NCI-H2227 treated with DMSO at 0.1 percent for 48 hours (cell line): ENCODE measurements around the gene RUNX3.

Experiments
- DNase-seq: peaks from one replicate; lab custom pipeline; 2025; lab: John Stamatoyannopoulos, UW

Gene RUNX3

GRCh38 chr1:24963099-24963872 lies 33.2 kb upstream of the RUNX3 start:
- no peak for DNase-seq

DNA sequence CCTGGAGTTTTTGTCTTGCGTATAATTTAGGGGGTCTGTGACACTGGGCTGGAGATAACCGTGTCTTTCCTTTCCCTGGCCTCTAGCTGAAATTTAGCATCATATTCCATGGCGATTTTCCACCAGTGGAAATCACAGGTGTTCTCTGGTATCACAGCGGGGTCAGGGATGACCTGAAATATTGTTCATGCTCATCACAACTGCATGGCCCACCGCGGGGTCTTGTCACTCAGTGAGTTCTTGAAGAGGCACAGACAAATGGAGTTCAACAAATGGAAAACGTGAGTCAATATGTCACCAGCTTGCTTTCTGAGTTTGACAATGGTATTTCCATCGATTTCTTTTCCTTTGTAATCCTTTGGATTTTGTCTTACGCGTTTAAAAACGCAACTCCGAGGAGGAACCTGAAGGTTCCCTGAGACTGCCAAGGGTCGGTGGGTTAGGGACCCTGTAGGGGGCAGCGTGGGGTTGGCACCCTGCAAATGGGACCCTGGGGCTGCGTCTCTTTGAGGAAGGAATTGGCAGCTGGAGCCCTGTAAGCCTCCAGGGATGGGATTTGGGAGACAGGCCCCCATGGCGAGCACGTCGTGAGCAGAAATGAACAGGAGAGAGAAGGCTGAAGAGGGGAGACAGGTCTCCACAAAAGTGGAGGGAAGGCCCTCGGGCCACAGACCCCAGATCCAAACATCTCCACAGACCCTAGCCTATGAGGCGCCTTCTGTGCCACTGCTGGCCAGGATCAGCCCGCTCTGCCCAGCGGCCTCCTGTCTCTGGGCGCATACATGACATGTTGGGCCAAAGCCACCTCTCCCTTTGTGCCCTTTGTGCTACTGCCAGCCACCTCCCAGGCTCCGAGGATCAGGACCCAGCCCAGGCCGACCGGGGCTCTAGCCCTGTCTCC lies 32.1 kb upstream of the RUNX3 start:
- no peak for DNase-seq

- no peak for DNase-seq
Measured at GRCh38 chr1:24961334-24961733, 31.3 kb upstream of the RUNX3 start.

GRCh38 chr1:24960071-24960801 lies 30.2 kb upstream of the RUNX3 start:
- DNase-seq, result no peak

DNA sequence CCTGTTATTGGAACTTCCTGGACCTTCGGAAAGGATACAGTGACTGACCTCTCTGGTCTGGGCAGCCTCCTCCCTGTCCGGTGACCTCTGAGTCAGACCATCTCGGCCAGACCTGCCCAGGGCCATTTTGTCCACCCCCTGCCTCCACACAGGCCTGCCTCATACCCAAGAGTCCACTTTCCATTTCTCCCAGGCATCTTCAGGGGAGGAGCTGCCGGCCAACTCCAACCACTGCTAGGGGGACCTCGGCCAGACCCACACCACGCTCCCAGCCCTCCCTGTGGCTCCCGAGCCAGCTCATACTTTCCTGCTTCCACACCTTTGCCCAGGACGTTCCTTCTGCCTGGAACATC lies 29.5 kb upstream of the RUNX3 start:
- no peak for DNase-seq

DNA sequence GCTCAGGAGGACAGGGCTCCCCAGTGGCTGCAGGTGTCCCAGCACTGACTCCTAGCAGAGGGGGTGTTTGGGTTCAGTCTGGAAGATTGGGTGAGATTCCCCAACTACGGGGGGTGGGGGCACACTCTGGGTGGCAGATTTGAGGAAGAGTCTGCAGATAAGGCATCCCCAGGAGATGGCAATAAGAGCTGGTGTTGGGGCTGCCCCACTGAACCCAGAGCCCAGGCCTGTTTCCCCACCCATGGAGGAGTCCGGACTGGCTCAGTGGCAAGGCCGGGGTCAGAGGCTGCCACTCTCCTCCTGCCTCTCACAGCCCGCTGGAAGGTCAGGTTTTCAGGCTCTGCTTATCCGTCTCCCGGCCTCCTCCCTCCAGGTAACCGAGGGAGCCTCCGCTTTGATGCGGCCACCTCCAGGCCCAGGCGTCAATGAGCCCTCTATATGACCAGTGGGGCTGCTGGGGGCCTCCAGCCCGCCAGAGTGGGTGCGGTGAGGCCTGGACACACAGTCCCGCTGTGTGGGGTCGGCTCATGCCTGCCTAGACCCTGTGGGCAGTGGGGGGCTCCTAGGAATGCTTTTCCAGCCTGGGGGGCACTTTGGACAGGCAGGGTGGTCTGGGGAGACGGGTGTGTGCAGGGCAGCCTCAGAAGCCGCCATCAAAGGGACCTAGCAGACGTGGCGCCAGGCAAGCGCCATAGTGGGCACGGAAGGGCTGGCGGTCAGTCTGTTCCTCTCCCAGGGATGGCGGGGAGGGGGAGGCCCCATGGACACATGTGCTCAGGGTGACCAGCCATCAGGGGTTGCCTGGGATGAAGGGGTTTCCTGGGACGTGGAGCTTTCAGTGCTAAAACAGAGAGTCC lies 28.9 kb upstream of the RUNX3 start:
- no peak for DNase-seq

DNA sequence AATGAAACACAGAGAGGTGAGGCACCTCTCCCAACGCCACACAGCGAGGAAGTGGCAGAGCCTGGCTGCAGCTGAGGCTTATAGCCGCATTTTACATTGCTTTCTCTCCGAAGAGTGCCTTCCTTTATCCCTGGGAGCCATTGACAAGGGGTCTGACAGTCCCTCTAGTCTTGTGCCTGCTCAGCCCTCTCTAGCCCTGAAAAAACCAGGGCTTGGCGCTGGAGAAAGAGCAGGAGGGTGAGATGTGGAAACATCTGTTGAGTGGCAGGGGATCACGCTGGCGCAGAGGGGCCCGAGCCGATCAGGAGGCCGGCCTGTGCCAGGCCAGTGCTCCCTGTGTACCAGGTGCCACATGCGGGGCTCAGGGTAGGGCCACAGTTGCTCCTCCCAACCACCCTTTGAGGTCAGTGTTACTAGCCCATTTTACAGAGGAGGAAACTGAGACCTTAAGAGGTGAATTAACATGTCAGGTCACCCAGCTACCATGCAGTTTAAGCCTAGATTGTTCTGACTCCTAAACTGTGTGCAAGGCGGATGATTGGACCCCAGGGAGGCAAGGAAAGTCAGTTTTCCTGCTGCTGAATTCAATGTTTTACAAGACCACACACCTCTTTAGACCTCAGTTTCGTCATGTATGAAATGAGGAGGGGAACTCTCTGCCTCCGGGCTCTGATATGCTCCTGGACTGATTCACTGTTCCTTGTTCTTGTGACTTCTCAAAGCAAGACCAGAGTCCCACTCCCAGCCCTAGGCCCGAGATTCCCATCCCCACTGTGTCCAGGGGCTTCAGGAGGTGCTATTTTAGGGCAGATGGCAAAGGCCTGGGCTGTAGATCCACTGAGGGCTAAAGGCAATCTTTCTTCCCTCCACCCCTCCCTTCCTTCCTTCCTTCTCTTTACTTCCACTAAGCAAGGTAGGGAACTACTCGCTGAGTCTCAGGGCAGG lies 28.0 kb upstream of the RUNX3 start:
- no peak for DNase-seq

- DNase-seq, result no peak
Measured at GRCh38 chr1:24957016-24957807, 27.1 kb upstream of the RUNX3 start.

GRCh38 chr1:24955779-24956365 lies 25.8 kb upstream of the RUNX3 start:
- DNase-seq, result no peak

DNA sequence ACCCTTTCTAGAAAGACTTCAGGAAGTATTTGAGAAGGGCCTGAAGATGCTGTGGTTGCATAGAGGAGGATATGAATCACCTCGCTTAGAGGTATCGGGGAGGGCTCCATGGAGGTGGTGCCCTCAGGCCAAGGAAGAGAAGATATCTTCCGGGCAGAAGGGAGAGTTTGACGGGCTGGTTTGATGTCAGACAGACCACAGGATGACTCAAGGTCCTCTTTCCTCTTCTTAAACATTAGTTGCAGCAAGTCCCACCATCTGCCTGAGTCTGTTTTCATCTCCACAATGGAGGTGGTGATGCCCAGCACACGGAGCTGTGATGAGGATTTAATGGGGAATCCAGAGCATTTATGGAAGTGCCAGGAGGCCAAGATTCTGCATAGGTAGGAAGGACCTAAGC lies 25.1 kb upstream of the RUNX3 start:
- no peak for DNase-seq

DNA sequence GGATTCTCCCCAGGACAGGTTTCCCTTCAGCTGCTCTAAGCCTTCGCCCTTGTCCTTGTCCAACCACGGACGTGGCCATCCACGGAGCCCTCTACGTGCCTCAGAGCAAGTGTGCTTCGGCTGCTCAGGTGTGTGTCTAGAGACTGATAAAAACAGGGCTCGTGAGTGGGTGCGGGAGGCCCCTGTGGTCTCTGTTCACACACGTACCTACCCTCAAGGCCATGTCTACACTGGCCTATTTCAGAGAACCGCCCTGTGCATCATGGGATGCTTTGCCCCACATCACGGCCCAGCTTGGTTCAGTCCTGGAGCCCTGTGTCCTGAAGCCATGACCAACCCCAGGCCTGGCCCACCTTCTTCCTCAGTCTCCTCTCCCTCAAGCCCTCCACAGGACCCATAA lies 24.6 kb upstream of the RUNX3 start:
- no peak for DNase-seq

GRCh38 chr1:24954022-24954421 lies 23.9 kb upstream of the RUNX3 start:
- DNase-seq, result no peak

DNA sequence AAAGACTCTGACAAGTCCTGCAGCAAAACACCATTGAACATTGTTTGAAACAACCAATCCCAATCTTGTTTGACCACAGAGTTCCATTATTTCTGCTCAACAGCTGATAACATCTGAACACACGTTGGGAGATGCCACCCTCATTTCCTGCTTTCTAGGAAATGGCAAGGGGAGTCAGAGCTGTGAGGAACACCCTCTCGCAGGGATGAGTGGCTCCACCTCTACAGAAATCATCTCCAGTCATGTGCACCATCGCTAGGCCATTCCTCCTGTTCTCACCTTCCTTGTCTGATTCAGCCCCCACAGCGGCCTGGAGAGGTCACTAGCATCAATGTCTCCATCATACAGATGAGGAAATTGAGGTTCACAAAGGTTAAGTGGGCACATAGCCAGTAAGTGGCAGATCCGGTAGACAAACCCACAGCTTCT lies 22.4 kb upstream of the RUNX3 start:
- no peak for DNase-seq

- no peak for DNase-seq
Measured at GRCh38 chr1:24951810-24952412, 21.8 kb upstream of the RUNX3 start.

GRCh38 chr1:24951337-24951736 lies 21.3 kb upstream of the RUNX3 start:
- no peak for DNase-seq

- no peak for DNase-seq
Measured at GRCh38 chr1:24949331-24949881, 19.3 kb upstream of the RUNX3 start.

GRCh38 chr1:24948079-24948827 lies 18.2 kb upstream of the RUNX3 start:
- no peak for DNase-seq
